Inflammatory macrophage treated with lipopolysaccharide for 4 hours (primary cell): ENCODE results near the gene STEAP3.

Experiments
- DNase-seq: peaks from one replicate; pipeline ENCODE4 v3.0.0-alpha.2; 2020

STEAP3 gene

GRCh38 chr2:119227346-119227745 lies 3.7 kb downstream of the STEAP3 start:
- no peak for DNase-seq

- no peak for DNase-seq
Observed at GRCh38 chr2:119228136-119228535, 4.5 kb downstream of the STEAP3 start.

GRCh38 chr2:119228964-119229363 lies 5.3 kb downstream of the STEAP3 start:
- no peak for DNase-seq

- DNase-seq: no peak
Observed at GRCh38 chr2:119229716-119230115, 6.1 kb downstream of the STEAP3 start.

GRCh38 chr2:119230219-119231185 lies 6.9 kb downstream of the STEAP3 start:
- DNase-seq: no peak

GRCh38 chr2:119231975-119232665 lies 8.5 kb downstream of the STEAP3 start:
- DNase-seq: peak; percentile 66

GRCh38 chr2:119232666-119232993 lies 9.0 kb downstream of the STEAP3 start:
- DNase-seq: no peak

GRCh38 chr2:119233326-119234020 lies 9.8 kb downstream of the STEAP3 start:
- DNase-seq: no peak

GRCh38 chr2:119234021-119235019 lies 10.7 kb downstream of the STEAP3 start:
- no peak for DNase-seq

- DNase-seq: no peak
Observed at GRCh38 chr2:119236796-119237195, 13.2 kb downstream of the STEAP3 start.

- DNase-seq: no peak
Observed at GRCh38 chr2:119240311-119241204, 16.9 kb downstream of the STEAP3 start.

- DNase-seq: no peak
Observed at GRCh38 chr2:119241205-119241532, 17.5 kb downstream of the STEAP3 start.

- no peak for DNase-seq
Observed at GRCh38 chr2:119242276-119243119, 18.9 kb downstream of the STEAP3 start.

GRCh38 chr2:119243621-119244020 lies 20.0 kb downstream of the STEAP3 start:
- DNase-seq: no peak

- DNase-seq: no peak
Observed at GRCh38 chr2:119245076-119245840, 21.6 kb downstream of the STEAP3 start.

GRCh38 chr2:119245841-119246230 lies 22.2 kb downstream of the STEAP3 start:
- no peak for DNase-seq

- DNase-seq: no peak
Observed at GRCh38 chr2:119246884-119247843, 23.5 kb downstream of the STEAP3 start.

- no peak for DNase-seq
Observed at GRCh38 chr2:119247844-119248271, 24.2 kb downstream of the STEAP3 start.
